Measurements from ENCODE around the gene LRMDA.

Gene LRMDA

GRCh38 chr10:75852851-75853484 is 421.5 kb downstream of the LRMDA start:
- no peak for DNase-seq

DNA sequence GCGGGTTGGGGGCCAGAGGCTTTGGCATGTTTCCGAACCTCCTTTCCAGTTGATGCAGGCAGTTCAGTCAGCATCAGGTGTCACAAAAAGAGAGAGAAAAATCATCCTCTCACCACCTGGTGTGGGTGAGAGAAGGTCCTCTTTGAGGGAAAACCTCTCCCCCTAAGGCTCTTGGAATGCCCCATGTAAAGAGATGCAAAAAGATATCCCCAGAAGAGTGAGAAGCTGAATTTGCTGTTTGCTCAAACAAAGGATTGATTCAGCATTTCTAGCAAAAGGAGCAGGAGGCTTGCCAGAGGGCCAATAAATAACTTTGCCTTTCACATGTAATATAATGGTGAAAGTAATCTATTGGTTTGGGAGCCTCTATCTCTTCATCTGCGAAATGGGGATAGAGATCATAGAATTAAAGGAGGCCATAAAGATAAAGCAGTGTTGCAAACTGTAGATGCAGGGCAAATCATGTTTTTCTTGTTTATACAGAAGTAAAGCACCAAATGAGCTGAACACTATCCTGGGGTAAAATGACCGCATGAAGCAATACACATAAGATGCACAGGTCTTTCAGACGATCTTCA is 425.9 kb downstream of the LRMDA start:
- DNase-seq = no peak

GRCh38 chr10:75857896-75858295 is 426.5 kb downstream of the LRMDA start:
- no peak for DNase-seq

DNA sequence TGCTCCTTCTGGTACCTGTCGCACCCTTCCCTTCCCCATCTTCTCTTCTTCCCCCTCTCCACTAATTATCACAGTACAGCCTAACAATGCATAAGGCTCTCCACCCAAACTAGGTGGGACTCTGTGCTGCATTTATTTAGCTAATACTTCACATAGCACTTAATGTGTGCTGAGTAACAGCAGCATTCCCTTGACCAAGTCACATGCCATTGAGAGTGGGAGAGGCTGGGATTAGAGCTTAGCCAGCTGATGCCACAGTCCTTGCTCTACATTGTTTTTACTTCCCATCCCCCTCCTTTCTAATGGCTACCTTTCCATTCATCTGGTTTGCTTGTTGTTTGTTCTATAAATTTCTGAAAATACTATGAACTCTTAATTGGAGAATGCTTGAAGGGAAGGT is 426.9 kb downstream of the LRMDA start:
- DNase-seq = no peak

DNA sequence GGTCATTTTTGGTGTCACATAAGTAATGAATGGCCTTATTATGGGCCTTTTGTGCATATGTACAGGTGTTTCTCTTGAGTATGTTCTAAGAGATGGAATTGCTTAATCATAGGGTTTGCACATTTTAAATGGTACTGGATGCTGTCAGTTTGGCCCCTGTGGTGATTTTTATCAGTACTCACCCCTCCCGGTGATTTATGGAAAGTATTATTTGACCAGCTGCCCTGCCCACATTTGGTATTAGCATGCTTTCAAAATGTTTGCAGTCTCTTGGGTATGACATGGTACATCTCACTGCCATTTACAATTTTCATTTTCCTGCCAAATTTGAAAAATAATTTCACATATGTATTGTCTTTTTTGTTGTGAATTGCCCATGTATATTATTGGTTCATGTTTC is 427.7 kb downstream of the LRMDA start:
- no peak for DNase-seq

- no peak for DNase-seq
Measured at GRCh38 chr10:75860009-75860408, 428.6 kb downstream of the LRMDA start.

GRCh38 chr10:75861582-75861981 is 430.2 kb downstream of the LRMDA start:
- DNase-seq = no peak

- no peak for DNase-seq
Measured at GRCh38 chr10:75862935-75863334, 431.5 kb downstream of the LRMDA start.

GRCh38 chr10:75864717-75865116 is 433.3 kb downstream of the LRMDA start:
- DNase-seq = no peak

DNA sequence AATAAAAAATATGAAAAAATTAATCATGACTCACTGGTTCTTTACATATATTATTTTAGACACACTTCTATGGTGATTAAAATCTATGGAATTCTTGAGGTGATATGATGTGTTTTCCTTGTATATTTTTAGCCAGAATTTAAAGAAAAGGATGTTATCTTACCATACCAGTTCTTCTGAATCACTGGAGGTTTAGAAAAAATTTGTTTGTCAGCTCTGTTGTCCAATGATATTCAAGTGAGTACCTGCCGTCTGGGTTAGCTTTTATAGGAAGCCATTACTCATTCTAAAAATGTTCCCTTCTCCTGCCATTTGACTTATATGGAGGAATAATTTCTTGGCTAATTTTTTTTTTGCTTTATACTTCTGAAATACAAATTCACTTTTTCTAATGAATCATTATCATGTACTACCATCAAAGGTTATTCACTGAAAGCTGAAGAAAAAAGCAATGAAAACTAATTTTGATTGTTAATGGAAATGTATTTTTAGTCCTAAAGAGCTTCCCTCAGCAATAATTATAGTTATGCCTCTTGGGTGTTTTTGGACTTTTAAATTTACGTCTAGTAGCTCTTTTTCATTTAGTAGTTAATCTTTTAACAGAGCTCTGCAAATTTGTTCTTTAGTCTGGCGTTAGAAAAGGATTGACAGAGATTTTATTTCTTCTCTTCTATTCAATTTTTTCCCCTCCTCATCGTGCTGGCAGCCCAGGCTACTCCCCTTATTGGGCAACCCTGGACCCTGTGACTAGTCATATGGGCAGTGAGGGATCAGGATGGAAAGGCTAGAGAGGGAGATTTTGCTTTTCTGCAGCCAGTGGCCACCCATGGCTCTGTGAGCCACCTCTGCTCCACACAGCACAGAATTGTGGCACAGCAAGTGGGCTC is 434.2 kb downstream of the LRMDA start:
- peak; percentile 12 for DNase-seq

DNA sequence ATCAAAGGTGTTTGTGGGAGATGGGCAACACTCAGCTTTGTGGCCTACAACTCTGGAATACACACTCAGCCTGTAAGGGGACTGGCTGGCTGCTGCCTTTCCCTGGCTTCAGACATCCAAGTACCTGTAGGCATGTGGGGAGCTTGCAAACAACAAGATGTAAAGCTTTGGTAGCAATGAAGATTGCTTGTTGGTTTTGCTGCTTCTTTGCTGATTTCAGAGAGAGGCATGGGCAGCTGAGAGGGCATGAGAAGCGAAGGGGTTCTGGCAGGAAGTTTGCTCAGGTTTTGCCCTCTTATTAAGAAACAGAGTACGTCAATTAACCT is 434.8 kb downstream of the LRMDA start:
- no peak for DNase-seq

DNA sequence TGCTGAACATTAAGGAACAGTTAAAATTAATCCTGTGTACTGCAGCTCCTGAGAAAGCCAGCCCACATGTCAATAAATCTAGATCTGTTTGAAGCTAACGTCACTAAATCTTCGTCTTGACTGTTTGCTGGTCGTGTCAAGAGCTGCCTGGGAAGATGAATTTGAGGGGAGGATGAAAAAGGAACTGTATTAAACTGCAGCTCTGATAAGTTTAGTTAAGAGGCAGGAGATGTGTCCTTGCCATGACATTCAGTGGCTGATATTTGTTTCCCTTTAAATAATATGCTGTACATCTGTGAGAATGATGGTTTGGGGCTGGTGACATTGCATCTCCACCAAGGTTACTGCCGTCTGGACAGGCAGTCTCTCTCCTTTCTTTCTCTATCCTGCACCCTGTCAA is 435.3 kb downstream of the LRMDA start:
- no peak for DNase-seq

- DNase-seq = no peak
Measured at GRCh38 chr10:75868574-75868973, 437.1 kb downstream of the LRMDA start.

DNA sequence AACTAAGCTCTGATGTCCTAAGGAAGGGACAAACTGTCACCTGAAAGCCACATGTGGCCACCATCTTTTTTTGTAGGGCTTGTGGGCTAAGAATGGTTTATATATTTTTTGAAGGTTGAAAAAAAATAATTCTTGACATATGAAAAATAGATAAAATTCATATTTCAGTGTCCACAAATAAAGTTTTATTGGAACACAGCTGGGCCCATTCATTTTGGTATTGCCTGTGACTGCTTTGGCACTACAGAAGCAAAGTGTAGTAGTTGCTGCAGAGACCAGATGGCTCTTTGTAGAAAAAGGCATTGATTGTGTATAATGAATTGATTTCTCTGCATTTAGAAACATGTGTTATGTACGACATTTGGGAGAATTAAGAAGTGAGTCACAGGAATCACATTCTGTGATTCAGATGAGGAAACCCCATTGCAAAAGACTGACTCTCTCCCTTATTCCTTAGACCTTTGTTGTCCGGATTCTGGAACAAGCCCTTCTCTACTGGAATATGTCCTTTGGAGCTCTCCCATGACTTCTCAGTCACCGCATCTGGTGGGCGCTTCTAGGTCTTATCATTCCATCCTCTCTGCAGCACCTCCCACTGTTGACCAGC is 438.7 kb downstream of the LRMDA start:
- DNase-seq = peak; percentile 35

DNA sequence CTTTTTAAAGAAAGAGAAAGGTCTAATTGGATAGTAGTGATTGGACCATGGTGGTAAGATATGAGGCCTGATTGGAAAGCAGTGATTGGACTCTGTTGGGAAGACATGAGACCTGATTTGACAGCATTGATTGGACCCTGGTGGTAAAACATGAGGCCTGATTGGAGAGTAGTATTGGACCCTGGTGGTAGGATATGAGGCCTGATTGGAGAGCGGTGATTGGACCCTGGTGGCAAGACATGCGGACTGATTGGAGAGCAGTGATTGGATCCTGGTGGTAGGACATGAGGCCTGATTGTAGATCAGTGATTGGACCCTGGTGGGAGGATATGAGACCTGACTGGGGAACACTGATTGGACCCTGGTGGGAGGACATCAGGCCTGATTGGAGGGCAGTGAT is 444.3 kb downstream of the LRMDA start:
- DNase-seq = no peak

GRCh38 chr10:75876710-75877109 is 445.3 kb downstream of the LRMDA start:
- DNase-seq = no peak

DNA sequence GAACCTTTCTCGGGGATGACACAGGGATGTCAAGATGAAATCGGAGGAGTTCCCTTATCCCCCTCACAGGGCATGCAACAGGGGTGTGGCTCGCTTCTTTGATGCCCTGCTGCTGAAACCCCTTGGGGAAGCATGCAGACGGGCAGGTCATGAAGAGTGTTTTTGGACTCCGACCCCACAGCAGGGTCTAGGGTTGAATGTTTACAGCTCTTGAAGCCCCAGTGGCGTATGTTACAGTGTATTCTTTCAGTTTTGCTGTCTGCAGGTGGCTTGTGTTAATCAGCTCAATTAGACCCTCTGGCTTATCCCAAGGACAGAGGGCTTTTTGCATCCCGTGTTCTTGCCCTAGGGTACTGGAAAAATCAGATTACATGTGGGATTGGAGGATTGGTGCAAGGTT is 446.5 kb downstream of the LRMDA start:
- no peak for DNase-seq

DNA sequence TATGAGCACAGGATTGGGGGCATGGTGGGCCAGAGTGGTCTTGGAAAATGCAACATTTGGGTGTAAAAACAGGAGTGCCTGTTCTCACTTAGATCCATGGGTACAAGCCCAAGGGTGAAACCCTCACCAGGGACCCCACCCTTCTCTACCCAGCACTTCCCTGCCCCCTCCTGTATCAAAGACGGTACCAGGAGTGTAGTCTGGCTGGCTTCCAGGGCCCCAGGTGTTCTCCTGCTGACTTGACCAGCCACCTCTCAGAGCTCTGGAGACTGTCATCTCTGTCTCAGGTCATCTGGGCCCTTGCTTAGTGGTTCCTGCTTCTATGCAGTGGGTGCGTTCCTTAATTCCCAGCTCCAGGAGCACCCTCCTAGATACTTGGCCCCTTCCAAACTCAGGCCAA is 447.2 kb downstream of the LRMDA start:
- DNase-seq = no peak

DNA sequence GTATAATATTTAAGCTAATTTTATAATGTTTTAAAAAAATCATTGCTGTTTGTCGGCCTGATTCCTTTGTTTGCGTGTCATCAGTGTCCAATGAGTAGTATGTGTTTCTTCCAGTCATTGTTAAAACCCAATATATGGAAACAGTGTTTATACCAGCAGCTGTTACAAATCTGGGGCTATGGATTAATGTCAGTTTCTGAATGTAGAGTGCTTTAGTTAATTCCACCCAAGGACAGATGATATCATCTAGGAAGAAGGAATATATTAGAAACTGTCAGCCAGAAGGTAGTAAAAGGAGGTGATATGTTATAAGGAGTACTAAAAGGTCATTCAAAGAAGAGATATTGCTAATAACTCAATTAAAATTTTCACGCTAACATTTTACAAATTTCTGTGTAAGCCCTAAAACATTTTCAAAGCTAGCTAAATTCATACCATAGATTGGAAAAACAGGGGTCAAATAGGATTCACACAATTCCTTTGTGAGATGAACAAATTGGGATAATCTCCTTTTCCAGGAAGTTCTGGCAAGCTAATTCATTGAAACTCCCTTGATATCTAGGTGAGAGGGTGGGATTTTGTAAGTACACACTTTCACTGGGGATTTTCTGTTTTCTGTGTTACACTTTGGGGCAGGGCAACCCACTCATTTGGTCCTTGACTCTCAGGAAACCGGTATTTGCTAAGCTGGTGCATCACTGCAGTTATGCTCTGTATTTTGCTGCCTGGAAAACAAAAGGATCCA is 448.8 kb downstream of the LRMDA start:
- DNase-seq = no peak

DNA sequence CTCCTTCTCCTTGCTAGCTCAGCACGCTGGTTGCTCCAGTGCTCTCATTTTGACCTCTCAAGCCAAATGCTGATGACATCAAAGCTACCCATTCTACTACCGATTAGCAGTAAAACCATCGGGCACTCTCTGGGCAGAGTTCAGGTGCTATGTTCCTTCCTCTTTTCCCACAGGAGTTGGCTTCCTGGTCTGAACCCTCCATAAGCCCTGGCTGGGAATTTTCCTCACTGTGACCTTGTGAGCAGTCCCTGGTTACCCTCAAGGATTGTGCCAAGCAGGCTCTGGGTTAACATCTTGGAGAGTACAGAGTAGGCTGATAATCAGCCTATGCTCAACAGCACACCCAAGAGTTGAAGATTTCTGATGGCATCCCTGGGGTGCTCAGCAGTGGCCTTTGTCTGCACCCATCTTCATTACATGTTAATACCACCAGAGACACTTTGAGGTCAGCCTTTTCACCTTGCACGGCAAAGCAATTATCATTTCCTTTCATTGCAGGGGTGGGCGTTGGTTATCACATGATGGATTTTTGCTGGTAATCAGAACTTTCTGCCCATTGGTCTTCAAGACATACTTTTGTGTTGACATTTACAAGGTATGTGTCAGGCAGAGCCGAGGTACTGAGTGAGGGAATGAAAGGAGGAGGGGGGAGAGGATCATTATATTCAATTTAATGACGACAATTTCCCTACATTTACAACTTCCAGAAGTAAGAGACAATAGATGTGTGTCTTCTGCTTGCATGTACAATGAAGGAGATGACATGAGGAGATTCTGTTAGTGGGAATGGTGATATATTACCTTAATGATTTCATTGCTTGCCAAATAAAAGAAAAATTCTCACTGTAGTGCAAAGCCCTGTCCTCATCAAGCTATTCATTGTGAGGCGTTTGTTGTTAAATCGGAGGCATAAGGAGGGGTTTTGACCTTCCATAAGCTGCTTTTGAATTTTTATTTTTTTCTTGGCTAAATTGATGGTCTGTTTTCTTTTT is 452.0 kb downstream of the LRMDA start:
- no peak for DNase-seq

- DNase-seq = no peak
Measured at GRCh38 chr10:75884808-75885207, 453.4 kb downstream of the LRMDA start.

DNA sequence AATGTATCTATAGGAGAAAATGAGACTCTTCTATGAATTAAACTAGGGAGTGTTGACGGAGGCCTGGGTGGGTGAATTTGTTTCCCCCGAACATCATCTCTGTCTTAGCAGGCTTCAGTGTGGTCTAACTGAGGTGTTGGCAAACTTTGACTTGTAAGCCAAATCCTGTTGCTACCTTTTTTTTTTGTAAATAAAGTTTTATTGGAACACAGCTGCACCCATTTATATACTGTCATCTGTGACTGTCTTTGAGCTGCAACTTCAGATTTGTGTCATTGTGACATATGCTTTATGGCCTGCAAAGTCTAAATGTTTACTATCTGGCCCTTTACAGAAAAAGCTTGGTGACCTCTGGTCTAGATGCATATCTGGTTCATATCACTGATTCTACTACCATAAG is 455.9 kb downstream of the LRMDA start:
- DNase-seq = no peak

All from fibroblast of skin of abdomen (primary cell).